HG03097 (cell line): ENCODE results near the gene SECISBP2L.
"Not testable (repeated sequence)": the region's sequence is repeated elsewhere in the genome, so short reads cannot be mapped to it uniquely, and the experiment has no call there.

Source experiments
- ATAC-seq: cut with Tn5 transposase; IDR thresholded peaks from one replicate; pipeline ENCODE4 v1.9.1; 2021; ENCODE audit not compliant: unreplicated experiment, low FRiP score

Gene SECISBP2L, protein sequence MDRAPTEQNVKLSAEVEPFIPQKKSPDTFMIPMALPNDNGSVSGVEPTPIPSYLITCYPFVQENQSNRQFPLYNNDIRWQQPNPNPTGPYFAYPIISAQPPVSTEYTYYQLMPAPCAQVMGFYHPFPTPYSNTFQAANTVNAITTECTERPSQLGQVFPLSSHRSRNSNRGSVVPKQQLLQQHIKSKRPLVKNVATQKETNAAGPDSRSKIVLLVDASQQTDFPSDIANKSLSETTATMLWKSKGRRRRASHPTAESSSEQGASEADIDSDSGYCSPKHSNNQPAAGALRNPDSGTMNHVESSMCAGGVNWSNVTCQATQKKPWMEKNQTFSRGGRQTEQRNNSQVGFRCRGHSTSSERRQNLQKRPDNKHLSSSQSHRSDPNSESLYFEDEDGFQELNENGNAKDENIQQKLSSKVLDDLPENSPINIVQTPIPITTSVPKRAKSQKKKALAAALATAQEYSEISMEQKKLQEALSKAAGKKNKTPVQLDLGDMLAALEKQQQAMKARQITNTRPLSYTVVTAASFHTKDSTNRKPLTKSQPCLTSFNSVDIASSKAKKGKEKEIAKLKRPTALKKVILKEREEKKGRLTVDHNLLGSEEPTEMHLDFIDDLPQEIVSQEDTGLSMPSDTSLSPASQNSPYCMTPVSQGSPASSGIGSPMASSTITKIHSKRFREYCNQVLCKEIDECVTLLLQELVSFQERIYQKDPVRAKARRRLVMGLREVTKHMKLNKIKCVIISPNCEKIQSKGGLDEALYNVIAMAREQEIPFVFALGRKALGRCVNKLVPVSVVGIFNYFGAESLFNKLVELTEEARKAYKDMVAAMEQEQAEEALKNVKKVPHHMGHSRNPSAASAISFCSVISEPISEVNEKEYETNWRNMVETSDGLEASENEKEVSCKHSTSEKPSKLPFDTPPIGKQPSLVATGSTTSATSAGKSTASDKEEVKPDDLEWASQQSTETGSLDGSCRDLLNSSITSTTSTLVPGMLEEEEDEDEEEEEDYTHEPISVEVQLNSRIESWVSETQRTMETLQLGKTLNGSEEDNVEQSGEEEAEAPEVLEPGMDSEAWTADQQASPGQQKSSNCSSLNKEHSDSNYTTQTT

GRCh38 chr15:49046220-49047102, at the start of gene SECISBP2L:
SECISBP2L (minus strand) TSS chr15:49046446; CDS start chr15:49046299, 147 bp downstream.
- peak; percentile 87 for ATAC-seq

DNA sequence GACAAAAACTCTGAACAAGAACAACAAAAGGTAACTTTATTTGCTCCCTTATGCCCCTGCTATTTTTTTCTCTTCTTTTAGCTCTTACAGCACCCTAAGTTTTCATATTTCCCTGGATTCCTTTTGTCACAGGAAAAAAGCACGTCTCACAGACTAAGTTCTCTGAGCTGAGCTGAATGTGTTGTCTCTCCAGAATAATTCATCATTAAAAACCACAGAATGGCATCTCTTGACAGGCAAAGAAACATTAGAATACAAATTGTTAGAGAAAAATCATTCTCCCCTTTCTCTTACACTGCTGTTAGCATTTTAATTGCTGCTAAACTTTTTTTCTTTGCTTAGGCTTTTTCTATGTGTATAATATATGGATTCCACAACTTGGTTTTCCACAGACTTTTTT, 48.7 kb upstream of the SECISBP2L start:
- ATAC-seq = no peak

DNA sequence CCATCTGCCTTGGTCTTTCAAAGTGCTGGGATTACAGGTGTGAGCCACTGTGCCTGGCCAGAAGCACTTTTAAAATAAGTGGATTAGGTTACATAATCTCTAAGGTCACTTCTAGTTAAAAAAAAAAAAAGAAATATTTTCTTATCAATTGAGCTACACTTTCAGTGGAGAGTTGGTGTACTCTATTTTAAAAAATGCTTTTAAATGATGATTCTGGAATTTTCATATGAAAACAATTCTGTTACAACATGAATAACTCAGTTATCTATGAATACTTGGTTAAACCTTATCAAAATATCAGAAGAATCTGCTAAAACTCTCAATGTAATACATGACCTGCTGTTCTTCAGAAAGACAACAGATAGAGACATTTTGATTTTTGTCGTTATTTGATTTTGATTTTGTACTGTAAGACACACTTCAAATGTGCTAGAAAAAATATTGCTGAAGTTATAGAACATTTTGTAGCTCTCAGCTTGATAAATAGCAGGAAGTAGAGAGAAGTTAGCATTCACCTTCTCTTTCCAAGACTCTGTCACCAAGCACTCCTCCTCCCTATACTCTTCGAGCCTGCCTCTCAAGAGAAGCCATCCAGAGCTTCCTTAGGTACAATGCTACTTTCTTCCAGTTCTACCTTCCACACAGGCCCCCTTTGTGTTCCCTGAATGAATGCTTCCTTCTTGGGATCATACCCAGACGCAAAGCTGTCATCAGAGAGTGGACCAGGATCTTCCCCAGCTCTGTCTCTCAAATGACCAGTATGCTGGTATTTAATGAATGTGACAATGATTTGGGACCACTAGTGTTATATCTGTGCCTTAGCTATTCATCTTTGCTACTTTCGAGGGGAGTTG, 47.2 kb upstream of the SECISBP2L start:
- no peak for ATAC-seq

GRCh38 chr15:49088996-49089395, 42.8 kb upstream of the SECISBP2L start:
- no peak for ATAC-seq

DNA sequence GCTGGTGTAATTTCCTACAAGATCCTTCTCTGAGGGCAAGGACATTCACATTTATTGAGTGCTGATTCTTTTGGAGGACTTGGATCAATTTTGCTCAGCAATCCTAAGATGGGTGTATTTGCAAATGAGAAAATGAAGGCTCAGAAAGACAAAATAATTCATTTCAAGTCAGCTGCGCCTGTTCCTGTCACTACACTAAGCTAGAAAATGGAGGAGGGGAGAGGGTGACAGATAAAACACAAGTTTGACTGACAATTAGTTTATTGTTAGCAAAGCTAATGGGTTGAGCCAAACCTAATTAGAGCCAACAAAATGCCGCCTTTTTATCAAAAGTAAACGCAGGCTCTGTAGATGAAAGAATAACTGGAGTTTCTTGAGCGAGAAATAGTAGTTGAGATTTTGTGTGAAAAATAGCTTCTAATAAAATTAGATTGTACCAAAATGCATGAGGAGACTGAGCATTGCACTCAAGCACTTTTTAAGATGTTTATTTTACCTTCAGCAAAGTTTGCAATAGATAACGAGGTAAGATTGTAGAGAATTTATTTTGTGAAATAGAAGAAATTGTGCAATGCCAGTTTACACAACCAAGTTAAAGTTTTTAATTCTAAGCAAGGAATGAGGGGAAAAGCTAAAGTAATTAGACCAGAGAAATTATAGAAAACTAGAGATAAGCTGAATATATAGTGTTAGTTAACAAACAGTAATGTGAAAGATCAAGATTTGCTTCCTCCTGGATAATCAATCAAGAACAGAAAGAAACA, 39.6 kb upstream of the SECISBP2L start:
- ATAC-seq = no peak

DNA sequence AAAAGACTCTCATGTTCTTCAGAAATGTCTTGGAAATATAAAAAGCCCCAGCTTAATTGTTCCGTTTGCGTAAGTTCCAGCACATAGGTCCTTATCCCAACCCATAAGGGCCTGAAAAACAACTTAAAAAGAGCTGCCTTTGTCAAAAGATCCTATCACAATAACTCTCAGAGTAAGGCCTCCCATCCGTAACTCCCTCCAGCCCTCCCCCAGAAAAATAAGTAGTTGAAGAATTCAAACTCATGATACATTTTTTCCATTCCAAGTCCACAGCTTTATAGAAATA, 38.0 kb upstream of the SECISBP2L start:
- ATAC-seq = no peak

DNA sequence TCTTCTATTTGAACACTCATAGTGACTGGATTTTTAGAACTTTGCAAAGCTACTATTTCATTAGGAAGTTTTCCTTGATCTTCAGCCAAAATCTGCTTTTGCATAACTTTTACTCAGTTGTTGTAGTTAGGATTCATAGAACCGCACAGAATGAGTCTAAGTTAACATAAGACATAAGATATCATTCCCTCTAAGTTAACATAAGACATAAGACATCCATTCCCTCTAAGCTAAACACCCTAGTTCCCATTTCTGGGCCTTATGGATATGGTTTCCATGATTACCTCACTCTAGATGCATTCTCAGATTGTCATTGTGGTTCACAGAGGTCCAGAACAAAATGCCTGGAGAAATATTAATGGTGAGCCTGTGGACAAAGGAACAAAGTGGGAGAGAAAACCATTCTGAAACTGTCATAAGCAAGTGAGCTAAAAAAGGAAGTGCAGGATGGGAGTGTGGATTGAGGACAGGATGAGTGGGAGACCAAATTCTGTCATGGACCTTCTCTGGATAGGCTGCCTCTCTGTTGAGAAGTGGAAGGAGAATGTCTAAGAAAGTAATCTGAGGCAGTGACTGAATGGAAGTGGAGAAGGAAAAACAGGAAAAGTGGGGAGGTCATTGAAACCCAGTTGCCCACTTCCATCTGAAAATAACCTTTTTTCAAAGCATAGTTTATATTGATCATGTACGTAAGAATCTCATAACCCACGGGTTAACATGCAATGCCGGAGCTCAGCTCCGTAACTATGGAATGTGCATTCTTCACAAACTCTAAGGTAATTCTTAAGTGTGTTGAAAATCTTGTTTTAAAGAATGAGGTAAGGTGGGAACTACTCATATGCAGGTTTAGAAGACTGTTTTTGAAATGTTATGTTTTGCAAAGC, 37.4 kb upstream of the SECISBP2L start:
- no peak for ATAC-seq

- ATAC-seq = no peak
These were observed 36.7 kb upstream of the SECISBP2L start for GRCh38 chr15:49082960-49083359.

DNA sequence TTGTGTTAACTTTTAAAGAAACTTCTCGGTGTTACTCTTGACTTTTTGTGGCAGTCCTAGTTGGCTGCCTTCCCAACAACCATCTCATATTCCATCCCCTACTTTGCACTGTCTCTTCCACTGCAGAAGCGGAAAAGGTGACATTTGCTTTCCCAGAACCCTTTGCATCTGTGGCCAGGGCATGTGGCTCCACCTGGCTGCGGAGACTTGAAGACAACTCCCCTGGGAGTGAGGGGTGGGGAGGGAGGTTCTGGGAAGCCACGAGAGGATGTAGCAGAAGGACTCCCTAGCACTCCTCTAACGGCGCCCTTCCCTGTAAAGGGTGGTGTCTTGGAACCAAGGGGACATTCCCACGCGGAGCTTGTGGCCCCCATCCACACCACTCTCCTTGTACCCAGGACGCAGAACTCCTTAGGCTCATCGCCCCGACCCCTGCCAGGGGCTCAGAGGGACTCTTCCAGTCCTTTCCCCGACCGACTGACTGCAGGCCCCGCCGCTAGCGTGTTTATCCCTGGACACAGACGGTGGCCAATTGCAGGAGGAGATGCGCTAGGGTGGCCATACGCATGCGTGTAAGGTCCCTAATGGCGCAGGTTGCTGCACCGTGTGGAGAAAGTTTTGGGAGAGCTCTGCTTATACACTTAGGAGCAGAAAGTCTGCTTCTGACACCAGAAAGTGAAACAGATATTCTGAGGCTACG, 33.2 kb upstream of the SECISBP2L start:
- no peak for ATAC-seq

DNA sequence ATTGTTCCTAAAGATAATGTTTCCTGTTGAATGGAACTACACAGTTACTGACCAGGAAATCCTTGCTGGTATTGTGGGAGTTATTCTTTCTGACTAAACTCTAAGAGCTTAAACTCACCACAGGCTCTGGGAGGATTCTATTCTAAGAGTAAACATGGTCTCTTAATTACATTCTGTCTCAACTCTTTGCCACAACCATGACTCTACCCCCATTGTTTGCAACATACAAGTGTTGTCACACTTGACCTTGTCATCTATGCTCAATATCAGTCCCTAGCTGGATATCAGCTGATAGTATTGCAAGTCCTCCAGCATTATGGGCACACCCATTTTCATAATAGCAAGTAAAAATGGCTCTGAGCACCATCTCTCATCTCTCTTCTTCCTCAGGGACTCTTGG, 29.6 kb upstream of the SECISBP2L start:
- ATAC-seq = no peak

DNA sequence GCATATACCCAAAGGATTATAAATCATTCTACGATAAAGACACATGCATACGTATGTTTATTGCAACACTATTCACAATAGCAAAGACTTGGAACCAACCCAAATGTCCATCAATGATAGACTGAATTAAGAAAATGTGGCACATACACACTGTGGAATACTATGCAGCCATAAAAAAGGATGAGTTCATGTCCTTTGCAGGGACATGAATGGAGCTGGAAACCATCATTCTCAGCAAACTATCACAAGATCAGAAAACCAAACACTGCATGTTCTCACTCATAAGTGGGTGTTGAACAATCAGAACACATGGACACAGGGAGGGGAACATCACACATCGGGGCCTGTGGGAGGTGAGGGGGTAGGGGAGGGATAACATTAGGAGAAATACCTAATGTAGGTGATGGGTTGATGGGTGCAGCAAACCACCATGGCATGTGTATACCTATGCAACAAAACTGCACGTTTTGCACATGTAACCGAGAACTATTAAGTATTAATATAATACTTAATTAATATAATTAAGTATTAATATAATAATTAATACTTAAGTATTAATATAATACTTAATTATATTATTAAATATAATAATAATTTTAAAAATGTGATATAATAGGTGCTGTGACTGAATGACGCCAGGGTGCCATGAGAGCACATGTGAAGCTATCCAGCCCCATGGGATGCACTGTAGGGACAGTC, 28.5 kb upstream of the SECISBP2L start:
- not testable (repeated sequence) for ATAC-seq

DNA sequence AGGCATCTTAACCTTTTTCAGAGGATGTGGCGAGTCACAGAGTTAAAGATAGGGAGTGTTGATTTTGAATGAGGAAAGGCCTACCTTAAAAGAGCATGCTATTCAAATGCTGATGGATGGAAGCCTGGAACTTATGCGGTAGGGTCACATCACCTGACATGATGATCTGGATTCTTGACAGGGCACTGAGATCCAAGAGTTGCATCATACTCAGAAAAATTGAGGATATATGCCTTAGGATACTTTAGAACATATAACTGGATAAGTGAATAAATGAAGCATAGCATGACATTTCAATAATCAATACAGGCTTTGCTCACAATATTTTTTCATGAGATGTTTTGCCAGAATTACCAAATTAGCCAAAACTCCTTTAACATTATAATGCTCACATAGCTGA, 20.1 kb upstream of the SECISBP2L start:
- no peak for ATAC-seq

- ATAC-seq = no peak
These were observed 18.6 kb upstream of the SECISBP2L start for GRCh38 chr15:49064884-49065283.

DNA sequence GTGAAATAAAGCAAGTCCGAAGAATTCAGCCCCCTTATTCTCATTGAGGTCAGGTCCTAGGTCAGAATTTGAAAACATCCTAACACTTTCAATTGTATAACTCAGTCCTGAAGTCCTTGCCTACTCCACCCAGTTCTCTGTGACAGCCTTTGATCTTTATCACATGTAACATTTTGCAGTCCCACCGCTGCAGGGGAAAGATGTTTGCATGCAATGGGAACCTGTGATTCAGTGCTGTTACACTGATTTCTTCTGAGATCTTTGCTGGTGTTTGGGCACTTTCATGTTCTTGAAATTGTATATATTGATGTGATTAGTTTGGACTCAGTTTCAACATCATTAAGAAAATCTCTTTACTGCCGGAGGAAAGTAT, 18.0 kb upstream of the SECISBP2L start:
- ATAC-seq = no peak

GRCh38 chr15:49063402-49064280, 17.4 kb upstream of the SECISBP2L start:
- ATAC-seq = no peak

DNA sequence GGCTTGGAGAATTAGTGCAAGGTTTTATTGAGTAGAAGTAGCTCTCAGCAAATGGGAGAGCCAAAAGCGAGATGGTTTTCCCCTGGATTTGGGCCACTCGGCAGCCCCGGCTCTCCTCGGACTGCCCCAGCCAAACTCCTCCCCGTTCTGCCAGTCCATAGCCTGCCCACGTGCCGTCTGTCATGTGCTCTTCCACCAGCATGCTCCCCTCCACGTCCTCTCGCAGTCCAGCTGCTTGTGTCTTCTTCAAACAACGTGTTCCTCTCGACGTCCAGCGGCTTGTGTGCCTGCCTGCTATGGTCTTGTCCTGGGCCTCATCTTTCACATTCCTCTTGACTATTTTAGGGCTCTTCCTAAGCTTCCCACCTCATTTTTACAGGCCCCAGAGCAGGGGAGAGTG, 16.7 kb upstream of the SECISBP2L start:
- no peak for ATAC-seq
